NCI-H2171 (cell line): Measurements from ENCODE around the gene MEAK7.

Experiments used
- DNase-seq: peaks from one replicate; lab custom pipeline; 2025; lab: John Stamatoyannopoulos, UW

MEAK7 gene

GRCh38 chr16:84486551-84487235 lies 17.8 kb downstream of the MEAK7 start:
- DNase-seq, result no peak

GRCh38 chr16:84486126-84486525 lies 18.3 kb downstream of the MEAK7 start:
- DNase-seq, result no peak

- DNase-seq, result no peak
Measured at GRCh38 chr16:84485255-84486010, 19.0 kb downstream of the MEAK7 start.

- peak; percentile 11 for DNase-seq
Measured at GRCh38 chr16:84484579-84485254, 19.7 kb downstream of the MEAK7 start.

- no peak for DNase-seq
Measured at GRCh38 chr16:84483882-84484565, 20.4 kb downstream of the MEAK7 start.

GRCh38 chr16:84482951-84483881 lies 21.2 kb downstream of the MEAK7 start:
- no peak for DNase-seq

GRCh38 chr16:84482001-84482891 lies 22.2 kb downstream of the MEAK7 start:
- DNase-seq, result no peak

GRCh38 chr16:84481051-84481735 lies 23.3 kb downstream of the MEAK7 start:
- DNase-seq, result no peak

GRCh38 chr16:84479716-84480450 lies 24.6 kb downstream of the MEAK7 start:
- DNase-seq, result no peak

GRCh38 chr16:84478172-84478947 lies 26.1 kb downstream of the MEAK7 start:
- DNase-seq, result no peak

- no peak for DNase-seq
Measured at GRCh38 chr16:84477661-84478060, 26.8 kb downstream of the MEAK7 start.

- no peak for DNase-seq
Measured at GRCh38 chr16:84476401-84476800, 28.1 kb downstream of the MEAK7 start.

GRCh38 chr16:84475643-84476240 lies 28.7 kb downstream of the MEAK7 start:
- no peak for DNase-seq

GRCh38 chr16:84471966-84472365 lies 32.5 kb downstream of the MEAK7 start:
- DNase-seq, result no peak

GRCh38 chr16:84471316-84471715 lies 33.1 kb downstream of the MEAK7 start:
- DNase-seq, result no peak

GRCh38 chr16:84467709-84468108 lies 36.8 kb downstream of the MEAK7 start:
- no peak for DNase-seq

GRCh38 chr16:84467256-84467655 lies 37.2 kb downstream of the MEAK7 start:
- no peak for DNase-seq

- DNase-seq, result no peak
Measured at GRCh38 chr16:84466692-84467091, 37.8 kb downstream of the MEAK7 start.
